Right atrium auricular region (tissue), 2 donors: Measurements from ENCODE around the gene DNAI1. TPM values are rescaled to one million over a fixed set of nuclear protein-coding genes. Genes with fewer than 3 reads are reported as not detected.
A peak's percentile ranks its signal among the peaks of the same experiment; 100 is the strongest.

Source experiments
- DNase-seq: peaks from one replicate; pipeline ENCODE4 v3.0.0-alpha.2; 2019; ENCODE audit warnings: low spot score
- H3K27ac ChIP-seq, 2 donors: fragments of 200-600 bp; sonication (generic); 1 replicate in 1 of 2; 2 replicates in 1 of 2; pipeline ENCODE4 v1.5.1; 2016 to 2019
- H3K27me3 ChIP-seq, 2 donors: fragments of 200-600 bp; sonication (generic); one replicate each; pipeline versions ENCODE4 v1.5.1 to v1.6.0; 2017 to 2019
- H3K36me3 ChIP-seq: fragments of 200-600 bp; sonication (generic); one replicate; pipeline ENCODE4 v1.5.1; 2016
- H3K4me1 ChIP-seq, 2 donors: fragments of 200-600 bp; sonication (generic); one replicate each; pipeline versions ENCODE4 v1.5.1 to v1.6.0; 2017 to 2019
- H3K4me3 ChIP-seq, 2 donors: fragments of 200-600 bp; sonication (generic); 1 replicate in 1 of 2; 2 replicates in 1 of 2; pipeline ENCODE4 v1.5.1; 2017 to 2019; ENCODE audit warnings: mild to moderate bottlenecking in 1 of 2, moderate library complexity in 1 of 2
- H3K9me3 ChIP-seq, 2 donors: fragments of 200-600 bp; sonication (generic); one replicate each; pipeline ENCODE4 v1.5.1; 2019
- CTCF ChIP-seq, 2 donors: fragments of 200-600 bp; sonication (generic); IDR thresholded peaks; one replicate each; pipeline ENCODE4 v1.5.1; 2019; ENCODE audit warnings: antibody characterized with exemption in 2 of 2
- total RNA-seq, 2 donors: library from RNA; depleted of rRNA; stranded (reverse); fragments of >200 nt; gene quantifications; one replicate each; pipeline ENCODE4 v1.1.0, GENCODE V29; 2016

Gene DNAI1
- total RNA-seq, 2 donors from 2014 or later: not detected

DNA sequence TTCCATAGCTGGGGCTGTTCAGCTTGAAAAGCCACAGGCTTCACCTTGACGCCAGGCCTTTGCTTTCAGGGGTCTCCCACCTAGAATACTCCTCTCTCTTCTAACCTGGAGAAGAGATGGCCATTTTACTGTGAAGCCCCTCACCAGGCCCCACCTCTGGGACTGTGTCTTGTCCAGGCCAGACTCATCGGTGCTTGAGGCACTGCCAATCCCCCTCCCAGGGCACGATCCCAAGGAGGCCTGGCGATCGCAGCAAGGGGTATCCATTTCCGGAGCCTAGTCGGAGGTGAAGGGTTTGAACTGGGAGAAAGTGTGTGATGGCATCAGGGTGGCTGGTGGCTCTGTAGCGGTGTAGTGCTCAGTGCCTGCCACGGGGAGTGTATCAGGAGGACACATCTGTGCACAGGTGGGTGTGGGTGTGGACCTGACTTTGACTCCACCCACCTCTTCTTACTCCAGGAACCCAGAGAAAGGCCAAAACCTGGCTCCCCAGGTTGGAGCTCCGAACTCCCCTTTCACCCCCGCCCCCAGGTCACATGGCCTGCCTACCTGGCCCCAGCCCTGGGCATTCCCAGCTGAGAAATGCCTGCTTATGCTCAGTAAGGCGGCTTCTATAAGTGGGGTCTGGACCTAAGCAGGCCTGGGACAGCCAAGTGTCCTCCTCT, 91.5 kb downstream of the DNAI1 start:
- peak; percentile 57 for DNase-seq

GRCh38 chr9:34550681-34551270, 92.2 kb downstream of the DNAI1 start:
- Histone ChIP-seq H3K9me3 (no peaks in the 10 kb centered on the region), H3K4me1 (no peaks in the 10 kb centered on the region), H3K36me3 (no peaks in the 10 kb centered on the region), H3K27ac (no peak overlapping the region), H3K27me3 (no peaks in the 10 kb centered on the region), H3K4me3 (no peak overlapping the region)
- TF ChIP-seq CTCF (IDR thresholded peaks at IDR 0.05): no peak
- peak; percentile 53 for DNase-seq

More for the DNA sequence above, 91.5 kb downstream of the DNAI1 start:
- TF ChIP-seq CTCF (IDR thresholded peaks at IDR 0.05): no peak
- H3K4me3 ChIP-seq: no peak overlapping the region
- no peaks in the 10 kb centered on the region for H3K9me3 ChIP-seq
- H3K27ac ChIP-seq: no peak overlapping the region
- no peaks in the 10 kb centered on the region for H3K36me3 ChIP-seq
- no peaks in the 10 kb centered on the region for H3K27me3 ChIP-seq
- H3K4me1 ChIP-seq: no peaks in the 10 kb centered on the region

- no peak for TF ChIP-seq CTCF (IDR thresholded peaks at IDR 0.05)
- Histone ChIP-seq H3K4me3 (no peak overlapping the region), H3K4me1 (no peaks in the 10 kb centered on the region), H3K27me3 (no peaks in the 10 kb centered on the region), H3K27ac (no peak overlapping the region), H3K9me3 (no peaks in the 10 kb centered on the region), H3K36me3 (no peaks in the 10 kb centered on the region)
- DNase-seq: peak; percentile 50
These were observed 93.4 kb downstream of the DNAI1 start for GRCh38 chr9:34551751-34552605.

DNA sequence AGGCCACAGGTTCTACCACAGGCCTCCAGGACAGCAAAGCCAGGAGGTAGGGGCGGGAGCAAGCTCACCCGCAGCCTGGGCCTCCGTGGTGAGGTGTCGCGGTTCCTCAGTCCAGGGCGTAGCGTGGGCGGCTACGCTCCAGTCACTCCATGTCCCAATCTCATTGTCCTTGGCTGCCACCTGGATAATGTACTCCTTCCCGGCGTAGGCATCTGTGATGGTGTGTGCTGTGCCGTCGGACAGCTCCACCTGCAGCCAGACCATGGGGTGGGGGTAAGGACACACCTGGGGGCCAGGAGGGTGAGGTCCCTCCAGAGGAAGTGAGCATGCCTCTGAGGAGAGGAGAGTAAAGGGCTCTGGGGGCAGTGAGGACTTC, 94.0 kb downstream of the DNAI1 start:
- DNase-seq: no peak
- no peak overlapping the region for H3K27ac ChIP-seq
- H3K9me3 ChIP-seq: no peaks in the 10 kb centered on the region
- H3K4me1 ChIP-seq: no peaks in the 10 kb centered on the region
- no peaks in the 10 kb centered on the region for H3K27me3 ChIP-seq
- TF ChIP-seq CTCF (IDR thresholded peaks at IDR 0.05): no peak
- H3K36me3 ChIP-seq: no peaks in the 10 kb centered on the region
- no peak overlapping the region for H3K4me3 ChIP-seq

DNA sequence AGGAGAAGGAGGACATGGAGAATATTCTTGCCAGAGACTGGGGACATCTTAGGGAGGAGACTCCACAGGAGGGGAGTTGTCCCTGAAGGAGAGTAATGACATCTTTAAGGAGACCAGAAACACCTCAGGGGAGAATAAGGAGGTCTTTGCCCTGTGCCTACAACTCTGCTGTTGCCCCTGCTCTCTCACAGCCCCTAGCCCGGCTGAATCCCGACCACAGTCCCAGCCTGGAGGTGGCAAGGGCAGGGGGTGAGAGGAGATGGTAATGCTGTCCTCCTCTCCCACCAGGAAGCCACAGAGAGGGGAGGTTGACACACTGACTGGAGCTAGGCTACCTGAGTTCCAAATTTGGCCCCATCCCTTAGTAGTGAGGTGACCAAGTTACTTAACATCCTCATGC, 94.4 kb downstream of the DNAI1 start:
- no peaks in the 10 kb centered on the region for H3K36me3 ChIP-seq
- no peaks in the 10 kb centered on the region for H3K4me1 ChIP-seq
- H3K9me3 ChIP-seq: no peaks in the 10 kb centered on the region
- no peak for DNase-seq
- H3K27me3 ChIP-seq: no peaks in the 10 kb centered on the region
- no peak for TF ChIP-seq CTCF (IDR thresholded peaks at IDR 0.05)
- no peak overlapping the region for H3K4me3 ChIP-seq
- no peak overlapping the region for H3K27ac ChIP-seq
